Measurements from ENCODE around the gene TNNT3.
"Not testable (repeated sequence)": the region's sequence is repeated elsewhere in the genome, so short reads cannot be mapped to it uniquely, and the experiment has no call there.

Gene TNNT3

DNA sequence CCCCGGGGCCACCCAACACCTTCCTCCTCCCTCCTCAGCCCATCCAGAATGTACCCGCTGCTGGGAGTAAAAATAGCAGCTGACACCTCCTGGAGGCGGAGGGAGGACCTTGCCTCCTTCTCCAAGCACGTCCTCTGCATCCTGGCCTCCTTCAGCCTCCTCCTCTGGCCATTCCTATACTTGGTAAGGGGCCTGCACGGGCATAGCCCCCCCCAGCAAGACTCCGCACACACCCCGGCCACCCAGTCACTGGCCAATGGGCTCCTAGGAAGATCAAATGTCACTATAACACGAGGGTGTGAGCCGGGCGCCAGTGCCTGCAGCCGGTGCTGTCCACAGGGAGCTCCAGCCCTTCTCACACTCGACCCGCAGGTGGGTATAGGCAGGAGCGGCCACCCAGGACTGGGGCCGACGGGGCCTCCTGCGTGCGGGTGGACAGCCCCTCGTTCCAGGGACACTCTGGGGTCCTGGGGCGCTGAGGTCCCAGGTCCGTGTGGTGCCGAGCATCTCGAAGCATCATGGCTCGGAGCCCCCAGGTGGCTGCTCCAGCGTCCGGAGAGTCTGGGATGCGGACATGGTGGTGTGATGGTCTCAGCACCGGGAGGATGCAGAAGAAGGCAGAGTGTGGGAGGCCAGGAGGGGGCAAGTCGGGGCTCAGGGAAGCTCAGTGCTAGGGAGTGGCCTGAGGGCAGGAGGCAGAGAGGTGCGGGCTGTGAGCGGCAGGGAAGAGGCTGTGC is at the start of gene TNNT3:
Gene TNNT3, plus strand, starts transcription at position 313 of the 737 bp plus-strand sequence. CDS start 3,172 bp downstream, outside the sequence.
- DNase-seq (ENCODE audit: low read depth): no peak

DNA sequence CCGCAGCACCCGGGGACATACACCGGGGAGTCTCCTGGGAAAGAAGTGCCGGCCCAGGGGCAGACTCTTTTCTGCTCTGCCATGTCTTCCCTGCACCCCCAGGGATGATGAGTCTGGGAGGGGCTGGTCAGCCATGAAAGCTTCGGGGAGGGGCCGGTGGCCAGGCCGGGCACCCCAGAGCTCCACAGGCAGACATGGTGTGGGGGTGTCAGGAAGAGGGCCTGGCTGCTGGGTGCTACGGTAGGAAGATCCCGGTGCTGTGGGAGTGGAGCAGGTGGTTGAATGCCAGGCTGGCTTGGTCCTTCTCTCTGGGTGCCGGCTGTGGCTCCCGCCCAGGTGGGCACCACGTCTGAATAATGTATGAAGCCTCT is 49.2 kb upstream of the TNNT3 start:
- no peak for DNase-seq (ENCODE audit: low read depth)

DNA sequence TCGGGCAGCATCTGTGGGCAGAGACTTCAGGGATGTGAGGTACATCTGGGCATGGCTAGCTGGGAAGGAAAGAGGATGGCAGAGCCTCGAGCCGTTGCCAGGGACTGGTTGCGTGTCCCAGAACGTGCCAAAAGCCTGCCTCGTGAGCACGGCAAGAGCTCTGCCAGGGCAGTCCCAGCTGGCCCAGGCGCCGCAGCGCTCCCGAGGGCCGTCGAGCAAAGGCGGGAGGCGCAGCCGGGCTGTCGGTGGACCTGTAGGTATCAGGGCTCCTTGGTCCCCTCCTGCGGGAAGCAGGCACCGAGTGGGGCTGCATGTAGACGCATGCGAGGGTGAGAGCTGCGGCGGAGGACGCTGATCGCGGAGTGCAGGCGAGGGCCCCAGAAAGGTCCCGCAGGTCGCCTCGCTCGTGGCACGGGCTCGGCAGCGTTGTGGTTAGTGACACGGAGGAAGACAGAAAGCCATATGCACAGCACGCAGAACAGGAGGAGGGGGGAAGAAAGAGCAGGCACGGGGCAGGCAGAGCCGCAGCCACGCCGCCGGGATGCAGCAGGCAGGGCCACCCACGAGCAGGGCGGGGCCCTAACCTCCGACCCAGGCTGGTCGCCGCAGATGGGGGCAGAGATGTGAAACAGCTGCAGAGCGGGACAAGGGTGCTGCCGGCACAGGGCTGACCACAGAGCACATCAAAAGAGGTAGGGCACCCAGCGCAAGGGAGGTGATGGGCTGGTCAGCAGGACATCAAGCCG is 48.6 kb upstream of the TNNT3 start:
- DNase-seq (ENCODE audit: low read depth): no peak

DNA sequence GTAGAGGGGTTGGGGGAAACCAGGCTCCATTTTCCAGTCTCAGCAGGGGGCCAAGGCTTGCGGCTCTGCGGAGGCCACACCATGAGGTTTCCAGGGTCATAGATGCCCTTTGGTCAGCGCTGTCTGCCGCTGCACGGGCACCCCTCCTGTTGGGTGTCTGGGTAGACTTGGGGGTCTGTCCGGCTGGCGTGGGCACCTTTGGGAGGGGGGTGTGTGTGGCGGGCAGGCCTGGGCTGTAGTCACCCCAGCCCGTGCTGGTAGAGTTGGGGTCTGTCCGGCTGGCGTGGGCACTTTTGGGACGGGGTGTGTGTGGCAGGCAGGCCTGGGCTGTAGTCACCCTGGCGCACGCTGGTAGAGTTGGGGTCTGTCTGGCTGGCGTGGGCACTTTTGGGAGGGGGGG is 48.0 kb upstream of the TNNT3 start:
- DNase-seq (ENCODE audit: low read depth): no peak

DNA sequence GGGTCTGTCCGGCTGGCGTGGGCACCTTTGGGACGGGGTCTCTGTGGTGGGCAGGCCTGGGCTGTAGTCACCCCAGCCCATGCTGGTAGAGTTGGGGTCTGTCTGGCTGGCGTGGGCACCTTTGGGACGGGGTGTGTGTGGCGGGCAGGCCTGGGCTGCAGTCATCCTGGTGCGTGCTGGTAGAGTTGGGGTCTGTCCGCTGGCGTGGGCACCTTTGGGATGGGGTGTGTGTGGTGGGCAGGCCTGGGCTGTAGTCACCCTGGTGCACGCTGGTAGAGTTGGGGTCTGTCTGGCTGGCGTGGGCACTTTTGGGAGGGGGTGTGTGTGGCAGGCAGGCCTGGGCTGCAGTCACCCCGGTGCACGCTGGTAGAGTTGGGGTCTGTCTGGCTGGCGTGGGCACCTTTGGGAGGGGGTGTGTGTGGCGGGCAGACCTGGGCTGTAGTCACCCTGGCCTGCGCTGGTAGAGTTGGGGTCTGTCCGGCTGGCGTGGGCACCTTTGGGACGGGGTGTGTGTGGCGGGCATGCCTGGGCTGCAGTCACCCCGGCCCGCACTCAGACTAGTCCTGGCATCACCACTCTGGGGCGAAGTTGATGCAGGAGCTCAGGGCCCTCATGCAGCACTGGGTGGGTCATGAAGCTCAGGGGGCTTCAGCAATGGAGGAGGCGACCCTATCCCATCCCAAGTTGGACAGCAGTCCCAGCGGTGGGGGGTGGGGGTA is 47.1 kb upstream of the TNNT3 start:
- no peak for DNase-seq (ENCODE audit: low read depth)

DNA sequence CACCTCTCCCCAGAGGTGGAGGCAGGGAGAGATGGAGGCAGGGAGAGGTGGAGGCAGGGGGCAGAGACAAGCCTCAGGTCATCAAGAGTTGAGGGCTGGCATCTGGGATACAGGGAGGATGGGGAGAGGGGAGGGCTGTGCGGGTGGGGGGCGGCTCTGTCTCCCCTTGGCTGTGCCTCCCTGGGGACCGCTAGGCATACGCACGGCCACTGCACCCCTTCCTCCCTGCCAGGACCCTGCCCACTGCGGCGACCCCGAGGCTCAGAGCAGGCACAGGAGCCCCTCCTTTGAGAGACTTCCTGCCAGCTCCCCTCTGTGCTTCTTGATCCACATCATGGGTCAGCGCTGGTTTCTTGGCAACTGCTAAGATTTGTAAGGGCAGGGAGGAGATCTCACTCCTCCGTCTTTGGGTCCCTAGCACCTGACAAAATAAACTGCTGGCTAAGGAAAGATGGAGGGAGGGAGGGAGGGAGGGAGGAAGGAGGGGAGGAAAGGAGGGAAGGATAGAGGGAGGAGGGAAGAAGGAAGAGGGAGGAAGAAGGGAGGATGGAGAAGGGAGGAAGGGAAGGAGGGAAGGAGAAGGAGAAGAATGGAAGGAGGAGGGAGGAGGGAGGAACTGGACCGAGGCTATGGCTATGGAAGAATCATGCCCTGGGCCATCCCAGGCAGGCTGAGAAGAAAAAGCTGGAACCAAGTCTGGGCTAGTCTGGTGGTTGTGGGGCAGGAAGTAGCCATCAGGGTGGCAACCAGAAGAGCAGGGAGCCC is 46.3 kb upstream of the TNNT3 start:
- DNase-seq (ENCODE audit: low read depth): peak; percentile 11

DNA sequence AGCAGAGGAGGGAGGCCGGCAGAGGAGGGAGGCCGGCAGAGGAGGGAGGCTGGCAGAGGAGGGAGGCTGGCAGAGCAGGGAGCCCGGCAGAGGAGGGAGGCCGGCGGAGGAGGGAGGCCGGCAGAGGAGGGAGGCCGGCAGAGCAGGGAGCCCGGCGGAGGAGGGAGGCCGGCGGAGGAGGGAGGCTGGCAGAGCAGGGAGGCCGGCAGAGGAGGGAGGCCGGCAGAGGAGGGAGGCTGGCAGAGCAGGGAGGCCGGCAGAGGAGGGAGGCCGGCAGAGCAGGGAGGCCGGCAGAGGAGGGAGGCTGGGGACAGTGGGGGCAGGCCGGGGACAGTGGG is 45.7 kb upstream of the TNNT3 start:
- not testable (repeated sequence) for DNase-seq (ENCODE audit: low read depth)

DNA sequence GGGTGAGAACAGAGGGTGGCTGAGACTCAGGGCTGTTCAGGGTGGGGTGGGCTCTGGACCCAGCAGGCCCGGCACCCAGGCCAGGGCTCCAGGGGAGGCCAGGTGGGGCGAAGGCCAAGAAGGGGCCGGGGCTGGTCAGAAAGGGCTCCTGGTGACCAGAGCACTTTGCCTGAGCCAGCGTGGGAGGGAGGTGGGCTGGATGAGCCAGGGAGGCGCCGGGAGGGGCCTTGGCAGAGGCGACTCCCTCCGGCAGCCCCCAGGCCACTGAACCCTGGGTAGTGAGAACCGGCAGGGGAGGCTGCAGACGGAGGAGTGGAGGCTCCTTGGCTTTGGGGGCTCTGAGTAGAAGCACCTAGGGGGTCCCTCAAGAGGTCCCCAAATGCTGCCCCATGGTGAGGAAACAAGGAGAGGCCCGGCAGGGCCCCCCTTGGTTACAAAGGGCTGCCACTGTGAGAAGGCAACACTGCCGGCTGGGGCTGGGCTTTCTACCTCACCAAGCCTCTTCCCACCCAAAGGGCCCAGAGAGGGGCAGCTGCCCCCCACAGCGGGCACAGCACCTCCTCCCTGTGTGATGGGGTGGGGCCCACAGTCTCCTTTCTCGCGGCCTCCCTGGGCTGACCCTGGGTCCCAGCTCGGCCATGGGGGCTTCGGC is 44.9 kb upstream of the TNNT3 start:
- not testable (repeated sequence) for DNase-seq (ENCODE audit: low read depth)

- no peak for DNase-seq (ENCODE audit: low read depth)
Observed at GRCh38 chr11:1875093-1875850, 44.2 kb upstream of the TNNT3 start.

GRCh38 chr11:1875851-1876301 is 43.6 kb upstream of the TNNT3 start:
- DNase-seq (ENCODE audit: low read depth): not testable (repeated sequence)

GRCh38 chr11:1876361-1877063 is 43.0 kb upstream of the TNNT3 start:
- DNase-seq (ENCODE audit: low read depth): peak; percentile 42

DNA sequence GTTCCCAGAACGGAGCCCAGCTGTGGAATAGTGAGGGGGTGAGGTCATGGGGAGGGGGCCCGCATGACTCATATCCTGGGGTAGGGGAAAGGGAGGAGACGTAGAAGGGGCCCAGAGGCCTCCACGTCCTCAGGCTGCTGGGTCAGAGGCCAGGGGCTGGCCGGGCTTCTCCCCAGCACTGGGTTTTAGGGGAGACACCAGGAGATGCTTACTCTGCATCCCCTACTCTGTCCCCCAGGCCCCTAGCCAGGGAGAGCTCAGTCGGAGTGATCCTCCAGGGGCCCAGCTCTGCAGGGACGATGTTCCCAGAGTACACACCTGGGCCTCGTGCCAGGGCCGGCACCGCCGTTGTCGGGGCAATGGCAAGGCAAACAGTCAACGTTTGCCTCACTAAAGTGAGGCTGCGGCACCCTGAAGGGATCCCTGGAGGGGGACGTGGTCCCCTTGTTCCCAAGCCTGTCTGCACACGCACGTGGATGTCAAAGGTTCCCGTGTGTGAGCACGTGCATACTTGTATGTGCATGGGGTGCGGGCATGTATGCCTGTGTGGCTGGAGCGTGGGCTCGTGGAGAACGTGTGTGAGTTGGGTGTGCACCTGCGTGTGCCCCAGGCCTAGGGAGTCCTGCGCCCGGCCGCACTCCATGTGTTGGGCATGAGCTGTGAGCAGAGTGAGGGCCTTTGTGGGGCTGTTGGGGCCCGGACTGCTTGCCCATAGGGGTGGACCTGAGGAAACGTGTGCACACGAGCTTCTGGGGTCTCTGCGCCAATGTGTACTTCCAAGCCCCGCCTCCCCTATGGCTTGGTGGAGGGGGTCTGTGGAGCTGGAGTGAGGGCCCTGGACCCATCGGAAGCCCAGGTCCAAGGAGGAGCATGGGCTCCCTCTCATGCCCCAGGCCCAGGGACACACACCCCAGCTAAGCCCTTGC is 42.0 kb upstream of the TNNT3 start:
- no peak for DNase-seq (ENCODE audit: low read depth)

DNA sequence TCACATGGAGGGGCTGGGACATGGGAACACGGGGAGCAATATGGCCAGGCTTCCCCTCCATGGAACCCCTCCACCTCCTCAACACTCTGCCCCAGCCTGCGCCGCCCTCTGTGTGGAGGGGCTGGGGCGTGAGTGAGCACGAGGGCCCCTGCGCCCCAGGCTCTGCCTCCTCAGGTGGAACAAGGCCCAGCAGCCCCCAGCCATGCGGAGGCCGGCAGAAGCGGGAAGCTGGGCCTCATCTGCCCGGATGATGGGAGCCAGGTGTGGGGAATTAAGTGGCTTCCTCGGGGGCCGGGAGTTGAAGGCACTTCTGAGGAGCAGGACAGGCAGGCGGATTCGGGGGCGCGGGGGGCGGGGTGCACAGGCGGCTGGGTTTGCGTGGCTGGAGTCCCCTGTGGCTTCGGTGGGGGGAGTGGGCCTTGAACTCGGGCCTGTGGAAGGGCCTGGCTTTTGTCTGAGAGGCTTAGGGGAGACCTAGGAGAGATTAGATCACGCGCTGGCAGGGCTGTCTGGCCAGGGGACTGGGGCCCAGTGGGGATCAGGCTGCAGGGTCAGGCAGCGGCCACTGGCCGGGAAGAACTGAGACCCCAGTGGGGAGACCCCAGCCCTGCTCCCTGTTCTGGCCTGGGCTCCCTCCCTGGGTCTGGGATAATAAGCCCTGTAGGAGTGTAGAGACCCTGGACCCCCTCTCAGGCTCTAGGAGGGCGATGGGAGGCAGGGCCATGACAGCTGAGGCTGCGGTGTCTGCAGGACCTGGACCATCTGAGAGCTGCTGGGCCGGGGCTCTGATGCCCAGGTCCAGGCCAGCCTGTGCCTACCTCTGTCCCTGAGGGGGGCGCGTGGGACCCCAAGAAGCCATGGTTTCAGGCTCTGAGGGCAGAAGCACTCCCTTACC is 41.1 kb upstream of the TNNT3 start:
- DNase-seq (ENCODE audit: low read depth): no peak

DNA sequence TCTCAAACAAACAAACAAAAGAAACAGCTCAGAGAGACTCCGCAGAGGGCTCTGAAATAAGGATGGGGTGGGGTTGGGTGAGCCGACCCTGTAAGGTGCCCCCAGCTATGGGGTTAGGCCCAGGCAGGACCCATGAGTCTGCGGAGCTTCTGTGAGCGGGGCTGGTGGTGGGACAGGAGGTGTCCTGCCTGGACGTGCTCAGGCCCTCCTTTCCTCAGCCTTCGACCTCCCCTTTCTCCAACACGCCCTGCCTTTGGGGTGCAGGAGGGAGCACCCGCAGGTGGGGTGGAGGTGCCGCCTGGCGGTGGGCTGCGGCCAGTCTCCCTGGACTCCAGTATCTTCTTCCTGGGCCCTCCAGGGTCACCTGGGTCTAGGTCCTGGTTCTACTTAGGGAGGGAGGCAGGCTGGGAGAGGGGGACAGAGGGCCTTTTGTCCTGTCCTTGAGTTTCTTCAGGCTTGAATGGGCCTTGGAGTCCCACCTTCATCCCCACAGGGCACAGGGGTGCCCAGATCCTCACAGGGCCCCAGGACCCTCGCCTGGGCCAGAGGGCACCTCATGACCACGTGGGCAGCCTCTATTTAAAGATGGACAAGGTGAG is 40.1 kb upstream of the TNNT3 start:
- DNase-seq (ENCODE audit: low read depth): no peak

DNA sequence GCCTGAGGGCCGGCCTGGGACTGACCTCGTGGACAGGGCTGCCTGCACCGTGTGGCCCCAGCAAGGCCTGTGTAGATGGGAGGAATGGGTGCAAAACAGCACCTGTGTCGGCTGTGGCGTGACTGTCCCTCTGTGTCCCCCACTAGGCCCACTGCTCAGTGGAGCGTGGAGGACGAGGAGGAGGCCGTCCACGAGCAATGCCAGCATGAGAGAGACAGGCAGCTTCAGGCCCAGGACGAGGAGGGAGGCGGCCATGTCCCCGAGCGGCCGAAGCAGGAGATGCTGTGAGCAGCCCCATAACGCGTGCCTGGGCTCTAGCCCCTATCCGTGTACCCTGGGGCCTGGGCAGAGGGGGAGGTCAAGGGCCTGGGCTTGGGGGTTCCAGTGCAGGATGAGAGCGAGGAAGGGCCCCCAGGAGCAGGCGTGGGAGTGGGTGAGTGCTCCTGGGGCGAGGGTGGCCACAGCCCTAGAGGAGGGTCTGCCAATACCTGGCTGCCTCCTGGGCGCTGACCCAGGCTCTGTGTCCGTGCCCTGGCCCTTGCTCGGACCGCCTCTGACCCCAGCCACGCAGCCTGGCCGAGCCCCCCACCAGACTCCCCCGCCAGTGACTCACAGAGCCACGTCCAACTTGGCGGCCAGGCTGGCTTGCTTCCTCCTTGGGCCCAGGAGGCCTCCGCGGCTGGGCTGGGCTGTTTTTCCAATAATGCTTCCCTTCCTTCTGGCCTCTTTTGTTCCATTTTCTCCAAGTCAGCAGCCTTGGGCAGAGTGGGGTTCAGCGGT is 39.4 kb upstream of the TNNT3 start:
- no peak for DNase-seq (ENCODE audit: low read depth)

GRCh38 chr11:1880746-1881441 is 38.6 kb upstream of the TNNT3 start:
- DNase-seq (ENCODE audit: low read depth): no peak

Data from ELR (cell line).